HG03066 (cell line): ENCODE measurements around the gene STK16.

ENCODE experiments used
- ATAC-seq: cut with Tn5 transposase; IDR thresholded peaks from one replicate; pipeline ENCODE4 v1.9.1; 2021; ENCODE audit warnings: low read depth; ENCODE audit not compliant: unreplicated experiment

Gene STK16

GRCh38 chr2:219268294-219268693, 23.0 kb downstream of the STK16 start:
- ATAC-seq = no peak

GRCh38 chr2:219269362-219270054, 24.2 kb downstream of the STK16 start:
- no peak for ATAC-seq

GRCh38 chr2:219270055-219270372, 24.7 kb downstream of the STK16 start:
- ATAC-seq = no peak

GRCh38 chr2:219271021-219271420, 25.7 kb downstream of the STK16 start:
- ATAC-seq = no peak

GRCh38 chr2:219272356-219272755, 27.1 kb downstream of the STK16 start:
- ATAC-seq = no peak

GRCh38 chr2:219272995-219273394, 27.7 kb downstream of the STK16 start:
- no peak for ATAC-seq

- no peak for ATAC-seq
Measured at GRCh38 chr2:219273937-219274336, 28.7 kb downstream of the STK16 start.

- no peak for ATAC-seq
Measured at GRCh38 chr2:219274361-219274921, 29.2 kb downstream of the STK16 start.

GRCh38 chr2:219277703-219278654, 32.7 kb downstream of the STK16 start:
- peak; percentile 26 for ATAC-seq

- ATAC-seq = no peak
Measured at GRCh38 chr2:219278655-219279150, 33.4 kb downstream of the STK16 start.

- peak; percentile 82 for ATAC-seq
Measured at GRCh38 chr2:219279151-219279915, 34.1 kb downstream of the STK16 start, which contains the start of gene DNAJB2. Gene DNAJB2 (plus strand): TSS chr2:219279366. CDS start chr2:219279834, 468 bp downstream.

GRCh38 chr2:219279916-219280516, 34.7 kb downstream of the STK16 start:
- ATAC-seq = no peak

GRCh38 chr2:219280651-219281050, 35.4 kb downstream of the STK16 start:
- no peak for ATAC-seq

GRCh38 chr2:219281588-219281987, 36.3 kb downstream of the STK16 start:
- no peak for ATAC-seq

- ATAC-seq = no peak
Measured at GRCh38 chr2:219282375-219282774, 37.1 kb downstream of the STK16 start.

- no peak for ATAC-seq
Measured at GRCh38 chr2:219282943-219283581, 37.8 kb downstream of the STK16 start.

GRCh38 chr2:219284501-219285372, 39.5 kb downstream of the STK16 start:
- no peak for ATAC-seq

GRCh38 chr2:219285373-219285735, 40.1 kb downstream of the STK16 start:
- ATAC-seq = no peak
